GM18511 (cell line): ENCODE data around the gene LRRC45.

ENCODE experiments used
- ATAC-seq: cut with Tn5 transposase; IDR thresholded peaks from one replicate; pipeline ENCODE4 v1.9.1; 2021; ENCODE audit warnings: mild to moderate bottlenecking, moderate library complexity; ENCODE audit not compliant: unreplicated experiment

The LRRC45 gene

DNA sequence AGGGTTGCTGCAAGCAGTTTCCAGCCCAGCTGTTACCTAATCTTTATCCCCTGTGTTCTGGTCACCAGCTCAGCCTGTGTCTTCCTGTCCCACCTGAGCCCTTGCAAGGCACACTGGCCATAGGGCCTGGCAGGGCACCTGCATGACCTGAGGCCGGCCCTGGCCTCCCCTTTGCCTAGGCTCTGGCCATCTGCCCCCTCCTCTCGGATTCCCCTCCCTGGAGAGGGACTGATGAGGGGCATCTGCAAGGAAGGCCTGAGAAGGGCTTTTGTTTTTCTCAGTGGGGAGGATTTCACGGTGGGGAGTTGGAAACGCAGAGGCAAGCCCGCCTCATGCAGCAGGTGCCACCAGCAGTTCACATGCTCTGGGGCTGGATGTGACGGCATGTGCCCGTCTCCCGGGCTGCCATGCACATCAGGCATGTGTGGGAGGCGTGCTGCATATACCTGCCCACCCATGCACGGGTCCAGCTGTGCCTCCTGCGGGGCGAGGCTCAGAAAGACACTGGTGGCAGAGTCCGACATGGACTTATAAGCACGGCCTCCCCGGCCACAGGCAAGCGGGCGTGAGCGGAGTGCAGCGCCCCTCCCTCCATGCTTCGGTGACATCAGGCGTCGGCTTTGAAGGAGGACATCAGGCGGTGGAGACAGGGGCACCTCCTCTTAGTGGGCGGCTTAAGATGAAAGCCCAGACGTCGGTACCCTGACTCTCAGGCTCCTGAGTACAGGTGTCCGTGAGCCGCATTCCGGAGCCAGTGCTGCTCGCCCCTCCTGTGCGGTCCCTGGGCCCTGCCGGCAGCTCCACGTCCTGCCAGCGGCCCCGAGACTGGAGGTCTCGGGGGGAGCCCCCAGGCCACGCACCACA lies 29.1 kb upstream of the LRRC45 start:
- no peak for ATAC-seq

- no peak for ATAC-seq
Observed at GRCh38 chr17:81994593-81995462, 28.3 kb upstream of the LRRC45 start.

GRCh38 chr17:81995463-81996231 lies 27.5 kb upstream of the LRRC45 start:
- no peak for ATAC-seq

GRCh38 chr17:81996232-81996756 lies 26.8 kb upstream of the LRRC45 start:
- ATAC-seq = no peak

- no peak for ATAC-seq
Observed at GRCh38 chr17:81996757-81997441, 26.2 kb upstream of the LRRC45 start.

DNA sequence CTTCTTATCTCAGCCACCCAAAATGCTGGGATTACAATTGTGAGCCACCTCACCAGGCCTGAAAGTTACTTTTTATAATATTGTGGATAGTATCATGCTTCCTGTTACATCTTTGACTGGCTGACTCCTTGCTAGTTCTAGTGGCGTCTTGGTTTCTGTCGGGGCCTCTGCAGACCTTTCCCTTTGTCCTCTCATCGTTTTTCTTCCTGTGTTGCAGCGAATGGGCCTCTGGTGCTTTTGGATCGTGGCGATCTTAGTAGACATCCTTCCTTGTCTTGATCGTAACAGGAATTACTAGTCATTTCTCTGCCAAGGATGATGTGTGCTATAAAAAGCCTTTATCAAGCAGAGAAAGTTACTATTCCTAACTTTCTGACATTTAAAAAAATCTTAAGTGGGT lies 24.9 kb upstream of the LRRC45 start:
- ATAC-seq = no peak

DNA sequence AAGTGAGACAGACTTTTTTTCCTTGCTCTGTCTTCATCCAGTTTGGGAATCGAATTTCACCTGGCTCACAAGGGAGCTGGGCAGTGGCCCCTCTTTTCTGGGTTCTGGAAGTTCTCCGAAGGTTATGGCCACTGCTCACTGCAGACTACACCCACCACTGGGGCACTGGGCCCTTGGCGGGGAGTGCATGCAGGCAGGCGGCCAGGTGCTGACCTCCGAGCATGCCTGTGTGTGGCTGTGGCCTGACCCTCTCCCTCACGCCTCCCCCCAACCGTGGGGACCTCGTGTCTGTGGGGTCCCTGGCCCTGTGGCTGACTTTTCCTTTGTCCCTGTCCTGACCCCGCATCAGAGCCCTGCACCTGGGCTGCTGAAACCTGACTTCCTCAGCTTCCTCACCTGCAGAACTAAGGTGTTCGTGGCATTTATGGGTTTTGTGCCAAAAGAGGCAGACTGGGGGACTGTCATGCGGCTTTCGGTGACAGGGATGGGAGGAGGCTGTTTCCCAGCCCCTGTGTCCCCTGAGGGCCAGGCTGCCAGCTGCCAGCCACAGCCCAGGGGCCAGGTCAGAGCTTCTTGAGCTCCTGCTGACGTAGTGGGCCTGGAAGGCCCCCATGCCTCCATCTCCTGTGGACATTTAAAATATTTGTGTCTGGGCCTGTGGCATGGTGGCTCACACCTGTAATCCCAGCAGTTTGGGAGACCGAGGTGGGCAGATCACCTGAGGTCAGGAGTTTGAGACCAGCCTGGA lies 24.2 kb upstream of the LRRC45 start:
- no peak for ATAC-seq

DNA sequence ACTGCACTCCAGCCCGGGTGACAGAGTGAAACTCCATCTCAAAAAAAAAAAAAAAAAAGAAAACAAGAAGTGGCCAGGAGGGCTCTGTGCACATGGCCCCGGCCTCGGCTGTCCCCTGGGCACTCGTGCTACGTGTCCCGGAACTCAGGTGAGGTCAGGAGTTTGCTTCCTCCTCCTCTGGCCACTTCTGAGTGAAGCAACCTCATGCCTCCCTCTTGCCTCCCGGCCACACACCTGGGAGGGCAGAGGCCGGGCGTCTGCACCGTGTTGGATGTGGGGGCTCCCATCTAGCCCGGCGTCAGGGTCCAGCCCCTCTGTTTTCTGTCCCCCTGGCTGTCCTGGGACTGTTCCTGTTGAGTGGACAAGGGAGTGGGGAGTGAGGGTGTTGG lies 23.5 kb upstream of the LRRC45 start:
- ATAC-seq = no peak

DNA sequence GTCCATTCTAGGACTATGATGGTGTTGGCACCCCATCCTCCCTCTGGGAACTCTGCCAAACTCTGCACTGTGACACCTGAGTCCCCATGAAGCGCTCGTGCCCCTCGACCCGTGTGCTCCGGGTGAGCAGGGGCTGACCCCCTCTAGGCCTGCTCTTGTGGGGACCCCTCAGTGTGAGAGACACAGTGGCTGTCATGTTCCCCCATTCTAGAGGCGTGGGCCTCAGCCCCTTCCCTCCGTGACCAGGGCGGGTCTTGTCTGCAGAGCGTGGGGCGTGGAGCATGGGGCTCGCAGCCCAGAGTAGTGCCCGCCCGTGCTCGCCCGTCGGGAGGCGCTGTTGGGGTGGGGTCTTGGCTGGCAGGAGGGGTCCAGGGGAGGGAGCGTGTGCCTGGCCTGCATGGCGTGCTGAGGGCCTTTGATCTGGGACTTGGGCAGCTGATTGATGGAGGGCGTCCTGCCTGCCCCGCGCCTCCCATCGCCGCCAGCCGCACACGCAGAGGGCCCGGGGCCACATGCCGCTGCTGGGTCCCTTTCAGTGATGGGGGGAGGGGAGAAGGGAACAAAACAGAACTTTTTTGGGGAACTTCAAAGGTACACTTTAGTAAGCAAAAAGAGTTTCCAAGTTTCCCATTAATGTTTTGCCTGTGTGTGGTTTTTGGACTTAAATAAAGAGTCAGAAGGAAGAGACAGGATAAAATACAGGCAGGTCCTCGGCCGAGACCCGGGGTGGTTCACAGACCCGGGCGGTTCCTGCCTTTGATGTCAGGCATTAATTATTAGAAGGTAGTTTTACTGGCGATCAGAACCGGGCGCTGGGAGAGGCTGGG lies 22.9 kb upstream of the LRRC45 start:
- no peak for ATAC-seq

DNA sequence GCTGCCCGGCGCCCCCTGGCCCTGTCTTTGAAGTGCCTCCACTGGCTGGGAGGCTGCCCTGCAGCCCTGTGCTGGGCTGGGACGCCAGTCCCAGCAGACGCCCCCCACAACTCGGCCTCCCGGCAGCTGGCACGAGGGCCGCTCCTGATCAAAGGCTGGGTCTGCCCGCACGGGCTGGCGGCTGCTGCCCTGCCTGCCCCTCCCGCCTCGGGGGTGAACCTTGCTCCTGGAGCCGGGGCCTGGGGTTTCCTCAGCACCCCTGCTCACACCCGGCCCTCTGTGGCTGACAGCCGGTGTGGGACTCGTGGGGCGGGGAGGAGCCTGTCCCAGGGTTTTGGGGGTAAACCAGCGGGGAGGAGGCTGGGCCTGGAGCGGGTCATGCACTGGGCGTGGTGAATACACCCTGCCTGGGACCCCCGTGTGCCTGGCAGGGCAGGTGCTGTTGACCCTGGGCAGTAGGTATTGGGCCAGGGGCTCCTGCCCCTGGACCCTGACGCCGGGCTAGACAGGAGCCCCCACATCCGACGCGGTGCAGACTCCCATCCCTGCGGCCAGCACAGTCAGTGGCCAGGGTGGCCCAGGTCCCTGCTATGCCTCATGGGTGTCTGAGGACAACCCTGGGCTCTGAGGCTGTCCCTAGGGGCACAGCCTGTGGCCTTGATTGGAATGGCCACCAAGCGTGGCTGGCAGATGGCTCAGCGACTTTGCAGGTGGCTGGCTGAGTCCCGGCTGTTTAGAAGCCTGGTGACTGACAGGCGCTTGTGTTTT lies 22.1 kb upstream of the LRRC45 start:
- ATAC-seq = no peak

DNA sequence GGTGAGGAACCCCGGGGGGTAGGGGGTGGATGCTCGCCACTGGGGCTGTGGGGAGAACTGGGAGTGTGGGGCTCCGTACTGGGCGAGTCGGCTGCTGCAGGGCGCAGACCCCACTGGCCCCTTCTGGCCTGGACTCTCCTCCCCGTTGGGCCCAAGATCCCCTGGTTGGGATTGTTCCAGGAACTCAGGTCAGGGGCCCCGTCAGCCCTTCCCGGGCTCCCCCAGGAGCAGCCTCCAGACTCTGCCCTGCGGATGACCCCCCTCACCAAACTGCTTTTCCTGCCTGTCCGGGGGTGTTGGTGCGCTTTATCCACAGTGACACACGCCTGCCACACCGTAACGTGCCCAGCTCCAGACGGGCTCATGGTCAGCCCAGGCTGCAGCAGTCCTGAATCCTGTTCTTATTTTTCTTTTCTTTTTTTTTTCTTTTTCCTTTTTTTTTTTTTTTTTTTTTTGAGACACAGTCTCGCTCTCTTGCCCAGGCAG lies 21.5 kb upstream of the LRRC45 start:
- ATAC-seq = no peak

- ATAC-seq = no peak
Observed at GRCh38 chr17:82003411-82004381, 19.4 kb upstream of the LRRC45 start.

DNA sequence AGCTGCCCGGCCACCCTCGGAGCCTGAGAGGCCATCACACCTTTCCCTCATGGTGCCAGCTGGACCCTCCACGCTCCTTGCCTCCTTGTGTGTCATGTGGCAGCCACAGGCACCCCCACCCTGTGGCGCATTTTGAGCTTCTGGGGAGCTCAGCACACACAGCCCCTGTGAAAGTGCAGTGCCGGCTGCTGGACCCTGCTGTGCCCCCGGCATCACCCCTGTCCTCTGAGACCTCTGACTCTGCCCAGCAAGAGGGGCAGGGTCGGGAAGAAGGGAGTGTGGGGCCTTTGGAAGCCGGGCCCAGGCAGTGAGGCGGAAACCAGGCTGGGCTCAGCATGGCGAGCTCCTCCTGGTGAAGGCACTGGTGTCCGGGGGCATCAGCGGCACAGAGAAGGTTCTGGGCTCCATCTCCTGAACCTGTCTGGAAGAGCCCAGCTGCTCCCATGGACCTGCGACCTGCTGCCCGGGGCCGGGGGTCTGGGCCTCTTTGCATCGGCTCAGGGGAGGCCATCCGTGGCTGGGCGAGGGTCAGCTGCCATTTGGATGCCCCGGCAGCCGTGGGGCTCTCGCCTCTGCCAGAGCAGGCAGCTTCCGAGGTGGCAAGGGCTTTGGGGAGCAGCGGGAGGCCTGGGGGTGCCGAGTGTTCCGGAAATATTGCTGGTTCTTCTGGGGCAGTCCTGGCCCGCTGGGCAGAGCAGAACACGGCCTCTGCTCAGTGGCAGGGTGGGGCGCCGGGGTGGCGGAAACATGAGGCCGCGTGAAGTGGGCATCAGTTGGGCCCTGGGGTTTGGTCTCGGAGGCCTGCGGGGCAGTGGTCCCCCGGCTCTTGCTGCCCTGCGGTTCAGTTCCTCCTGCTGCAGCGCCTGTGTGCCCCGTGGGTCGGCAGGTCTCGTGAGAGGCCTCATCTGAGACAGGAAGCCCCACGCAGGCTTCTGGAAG lies 18.3 kb upstream of the LRRC45 start:
- ATAC-seq = no peak

GRCh38 chr17:82005701-82006348 lies 17.3 kb upstream of the LRRC45 start:
- no peak for ATAC-seq
